CD4-positive, alpha-beta T cell (primary cell): Measurements from ENCODE around the gene MYO7B. TPM values are rescaled to one million over a fixed set of nuclear protein-coding genes. Genes with fewer than 3 reads are reported as not detected.

Experiments used
- ATAC-seq: fragments of 200-7000 bp; cut with Tn5 transposase; one replicate; pipeline ENCODE4 v1.10.0; 2022; ENCODE audit warnings: mild to moderate bottlenecking; ENCODE audit not compliant: poor library complexity
- CTCF ChIA-PET: fragments of 350-600 bp; sonication (Branson Sonifier 250); formaldehyde crosslinking; loops from one replicate; lab custom pipeline; 2021; ENCODE audit warnings: antibody characterized with exemption, inconsistent platforms; lab: Charles Lee
- POLR2A ChIA-PET: fragments of 350-600 bp; sonication (Branson Sonifier 250); formaldehyde crosslinking; loops from one replicate; lab custom pipeline; 2021; ENCODE audit warnings: antibody characterized with exemption, inconsistent platforms; lab: Charles Lee
- DNase-seq, 14 experiments: peaks; one replicate each; pipeline ENCODE4 v3.0.0-alpha.2; 2013 to 2020; ENCODE audit warnings: mixed read lengths in 2 of 14
- H3K27ac ChIP-seq, 2 donors: one replicate each; pipeline versions ENCODE4 v1.5.1 to v1.7.0; 2013; ENCODE audit warnings: low read length in 2 of 2, low read depth in 1 of 2, mild to moderate bottlenecking in 1 of 2
- H3K27me3 ChIP-seq, 2 experiments: 1 replicate in 1 of 2; 2 replicates in 1 of 2; pipeline versions ENCODE4 v1.6.1 to v1.7.0; 2013; ENCODE audit warnings: low read length in 2 of 2, control low read depth in 1 of 2, mild to moderate bottlenecking in 1 of 2, moderate library complexity in 1 of 2; ENCODE audit not compliant: insufficient read depth in 2 of 2, control insufficient read depth in 1 of 2
- H3K36me3 ChIP-seq: one replicate; pipeline ENCODE4 v1.6.1; 2013; ENCODE audit warnings: low read length, control low read depth; ENCODE audit not compliant: insufficient read depth
- H3K4me1 ChIP-seq: one replicate; pipeline ENCODE4 v1.6.1; 2013; ENCODE audit warnings: low read length, control low read depth; ENCODE audit not compliant: insufficient read depth
- H3K4me3 ChIP-seq: one replicate; pipeline ENCODE4 v1.5.1; 2013; ENCODE audit warnings: mild to moderate bottlenecking, low read length, moderate library complexity
- H3K9me3 ChIP-seq, 2 experiments: 1 replicate in 1 of 2; 2 replicates in 1 of 2; pipeline versions ENCODE4 v1.6.1 to v1.7.0; 2013; ENCODE audit warnings: low read length in 2 of 2, mild to moderate bottlenecking in 2 of 2, control low read depth in 1 of 2, moderate library complexity in 1 of 2; ENCODE audit not compliant: control insufficient read depth in 1 of 2, insufficient read depth in 1 of 2
- H3K27ac Mint-ChIP-seq: one replicate; pipeline ENCODE4 v1.8.0; 2020; ENCODE audit warnings: mixed read lengths
- H3K27me3 Mint-ChIP-seq: one replicate; pipeline ENCODE4 v1.8.0; 2021; ENCODE audit warnings: mixed read lengths
- H3K36me3 Mint-ChIP-seq: one replicate; pipeline ENCODE4 v1.8.0; 2021; ENCODE audit warnings: low read depth, mixed read lengths
- H3K4me1 Mint-ChIP-seq: one replicate; pipeline ENCODE4 v1.8.0; 2021; ENCODE audit warnings: low read depth, mixed read lengths
- H3K4me3 Mint-ChIP-seq: one replicate; pipeline ENCODE4 v1.8.0; 2020; ENCODE audit warnings: mild to moderate bottlenecking, mixed read lengths
- H3K9me3 Mint-ChIP-seq: one replicate; pipeline ENCODE4 v1.8.0; 2020; ENCODE audit warnings: mixed read lengths
- CTCF ChIP-seq: fragments of 200-600 bp; IDR thresholded peaks from one replicate; pipeline ENCODE4 v1.8.0; 2022; ENCODE audit warnings: antibody characterized with exemption, mild to moderate bottlenecking
- intact Hi-C, 2 experiments: fragments of 100-400 bp; cut with DNase I in 1 of 2; cut with micrococcal nuclease in 1 of 2; formaldehyde crosslinking; loops; one replicate each; pipeline versions ENCODE4 v1.15.1 to v1.9.0; 2023 to 2025; cut with DNase I, micrococcal nuclease
- total RNA-seq, 174 experiments: library from RNA in 2 of 174; stranded (reverse) in 2 of 174; gene quantifications; one replicate each; pipeline ENCODE4 v1.2.3 and lab custom pipeline; 2021 to 2026

The MYO7B gene
- total RNA-seq, 2 experiments from 2014 or later: 0.05 to 0.14 TPM

- DNase-seq (no peak), ATAC-seq (no peak)
- no peak overlapping the region for H3K4me3 Mint-ChIP-seq
- POLR2A ChIA-PET: no interaction called here
- no peaks in the 10 kb centered on the region for H3K27me3 ChIP-seq
- H3K27ac ChIP-seq: no peak overlapping the region
- peaks cover 0 to 8% of the 10 kb centered on the region in 2 experiments for H3K9me3 ChIP-seq
- no peaks in the 10 kb centered on the region for H3K9me3 Mint-ChIP-seq
- intact Hi-C loops: no loop called here
- H3K27me3 Mint-ChIP-seq: peaks cover under 1% of the 10 kb centered on the region
- no peaks in the 10 kb centered on the region for H3K36me3 Mint-ChIP-seq
- no peak overlapping the region for H3K27ac Mint-ChIP-seq
- no peak overlapping the region for H3K4me3 ChIP-seq
- CTCF ChIA-PET: interaction anchor here (1.6 kb wide), 1 partner anchor 63 kb away, joined by 5 read pairs; no protein-coding TSS in a partner anchor
- H3K36me3 ChIP-seq: no peaks in the 10 kb centered on the region
- H3K4me1 ChIP-seq: peaks cover 2% of the 10 kb centered on the region
- no peak for TF ChIP-seq CTCF
- H3K4me1 Mint-ChIP-seq: peaks cover 1% of the 10 kb centered on the region
These were observed 119.3 kb downstream of the MYO7B start for GRCh38 chr2:127654838-127655175.

DNA sequence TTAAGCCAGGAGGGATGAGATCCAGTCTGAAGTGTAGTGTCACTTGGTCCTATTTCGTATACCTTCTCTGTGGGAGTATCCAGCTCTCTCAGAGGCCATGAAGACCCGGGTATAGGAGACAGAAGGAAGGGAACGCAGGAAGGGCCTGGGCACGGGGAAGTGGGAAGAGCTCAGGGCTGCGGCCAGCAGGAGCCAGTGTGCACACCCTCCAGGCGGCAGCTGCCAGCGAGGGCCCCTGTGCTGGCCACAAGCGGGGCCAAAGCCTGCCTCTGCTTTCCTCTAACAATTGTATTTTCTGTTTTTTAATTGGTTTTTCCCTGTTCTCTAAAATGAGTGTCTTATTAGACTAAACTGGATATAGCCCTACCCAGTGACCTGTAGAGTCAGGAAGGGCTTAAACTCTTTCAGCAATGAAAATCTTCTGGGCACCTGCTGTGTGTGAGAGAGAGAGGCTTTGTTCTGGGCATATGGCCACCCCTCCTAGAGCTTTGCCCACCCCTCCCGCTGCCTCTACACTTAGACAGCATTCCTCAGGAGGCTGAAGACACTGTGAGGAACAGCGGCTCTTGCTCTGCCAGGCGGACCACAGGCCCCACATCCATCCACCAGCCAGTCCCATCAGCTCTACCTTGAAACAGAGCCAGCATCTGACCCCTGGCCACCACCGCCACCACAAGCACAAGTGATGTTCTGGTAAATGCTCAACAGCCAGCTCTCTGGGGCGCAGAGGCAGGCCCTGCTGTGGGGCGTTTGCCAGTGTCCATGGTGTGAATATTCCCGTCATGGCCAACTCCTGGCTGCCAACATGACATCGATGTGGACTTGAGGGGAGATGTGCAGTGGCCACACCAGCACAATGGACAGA is 120.0 kb downstream of the MYO7B start:
- peaks cover 6% of the 10 kb centered on the region for H3K27me3 Mint-ChIP-seq
- ATAC-seq (no peak), DNase-seq (no peak)
- Histone ChIP-seq H3K4me1 (no peaks in the 10 kb centered on the region), H3K36me3 (no peaks in the 10 kb centered on the region), H3K27ac (no peak overlapping the region), H3K4me3 (no peak overlapping the region), H3K9me3 (peaks cover 0 to 8% of the 10 kb centered on the region in 2 experiments), H3K27me3 (no peaks in the 10 kb centered on the region)
- no peak overlapping the region for H3K27ac Mint-ChIP-seq
- no peak for TF ChIP-seq CTCF
- H3K4me3 Mint-ChIP-seq: no peak overlapping the region
- H3K36me3 Mint-ChIP-seq: no peaks in the 10 kb centered on the region
- H3K4me1 Mint-ChIP-seq: no peaks in the 10 kb centered on the region
- ChIA-PET POLR2A (no interaction called here), CTCF (interaction anchor here (1.6 kb wide), 1 partner anchor 64 kb away, joined by 5 read pairs; no protein-coding TSS in a partner anchor)
- H3K9me3 Mint-ChIP-seq: no peaks in the 10 kb centered on the region
- intact Hi-C loops: no loop called here

DNA sequence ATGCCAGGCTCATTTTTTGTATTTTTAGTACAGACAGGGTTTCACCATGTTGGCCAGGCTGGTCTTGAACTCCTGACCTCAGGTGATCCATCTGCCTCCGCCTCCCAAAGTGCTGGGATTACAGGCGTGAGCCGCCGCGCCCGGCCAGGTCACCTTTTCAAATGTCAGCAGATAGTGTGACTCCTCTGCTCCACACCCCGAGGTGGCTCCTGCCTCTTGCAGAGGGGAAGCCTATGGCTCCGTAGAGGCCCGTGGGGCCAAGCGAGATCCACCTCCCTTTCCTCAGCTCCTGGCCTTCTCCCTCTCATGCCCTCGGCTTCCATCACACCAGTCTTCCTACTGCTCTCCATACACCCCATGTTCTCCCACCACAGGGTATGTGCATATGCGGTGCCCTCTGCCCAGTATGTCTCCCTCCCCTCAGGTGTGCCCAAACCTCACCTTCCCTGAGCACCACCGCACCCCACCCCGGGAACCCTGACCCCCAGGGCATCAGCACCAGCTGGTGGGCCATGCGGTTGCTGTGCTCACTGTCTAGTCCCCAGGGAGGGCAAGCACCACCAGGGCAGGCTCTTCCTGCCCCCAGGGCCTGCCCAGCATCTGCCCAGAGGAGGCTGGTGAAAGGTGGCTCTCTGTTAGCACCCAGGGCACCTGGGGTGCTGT is 121.2 kb downstream of the MYO7B start:
- peaks cover 0 to under 1% of the 10 kb centered on the region in 2 experiments for H3K27me3 ChIP-seq
- CTCF ChIA-PET: interaction anchor here (1.6 kb wide), 1 partner anchor 65 kb away, joined by 5 read pairs; no protein-coding TSS in a partner anchor
- Mint-ChIP-seq H3K4me3 (no peak overlapping the region), H3K4me1 (no peaks in the 10 kb centered on the region), H3K36me3 (no peaks in the 10 kb centered on the region), H3K9me3 (no peaks in the 10 kb centered on the region), H3K27me3 (peaks cover 18% of the 10 kb centered on the region), H3K27ac (no peak overlapping the region)
- POLR2A ChIA-PET: interaction anchor here (0.6 kb wide), 1 partner anchor 46 kb away, joined by 3 read pairs; no protein-coding TSS in a partner anchor
- H3K4me3 ChIP-seq: no peak overlapping the region
- ATAC-seq (no peak), DNase-seq (no peak)
- intact Hi-C loops: no loop called here
- no peak for TF ChIP-seq CTCF
- no peaks in the 10 kb centered on the region for H3K4me1 ChIP-seq
- no peaks in the 10 kb centered on the region for H3K36me3 ChIP-seq
- H3K9me3 ChIP-seq: peaks cover 0 to 8% of the 10 kb centered on the region in 2 experiments
- H3K27ac ChIP-seq: no peak overlapping the region
